Right atrium auricular region (tissue), 2 donors: ENCODE results near the gene CLIC5. TPM values are rescaled to one million over a fixed set of nuclear protein-coding genes. Genes with fewer than 3 reads are reported as not detected.

Experiments used
- DNase-seq: peaks from one replicate; pipeline ENCODE4 v3.0.0-alpha.2; 2019; ENCODE audit warnings: low spot score
- H3K27ac ChIP-seq, 2 donors: fragments of 200-600 bp; sonication (generic); 1 replicate in 1 of 2; 2 replicates in 1 of 2; pipeline ENCODE4 v1.5.1; 2016 to 2019
- H3K27me3 ChIP-seq, 2 donors: fragments of 200-600 bp; sonication (generic); one replicate each; pipeline versions ENCODE4 v1.5.1 to v1.6.0; 2017 to 2019
- H3K36me3 ChIP-seq: fragments of 200-600 bp; sonication (generic); one replicate; pipeline ENCODE4 v1.5.1; 2016
- H3K4me1 ChIP-seq, 2 donors: fragments of 200-600 bp; sonication (generic); one replicate each; pipeline versions ENCODE4 v1.5.1 to v1.6.0; 2017 to 2019
- H3K4me3 ChIP-seq, 2 donors: fragments of 200-600 bp; sonication (generic); 1 replicate in 1 of 2; 2 replicates in 1 of 2; pipeline ENCODE4 v1.5.1; 2017 to 2019; ENCODE audit warnings: mild to moderate bottlenecking in 1 of 2, moderate library complexity in 1 of 2
- H3K9me3 ChIP-seq, 2 donors: fragments of 200-600 bp; sonication (generic); one replicate each; pipeline ENCODE4 v1.5.1; 2019
- CTCF ChIP-seq, 2 donors: fragments of 200-600 bp; sonication (generic); IDR thresholded peaks; one replicate each; pipeline ENCODE4 v1.5.1; 2019; ENCODE audit warnings: antibody characterized with exemption in 2 of 2
- total RNA-seq, 2 donors: library from RNA; depleted of rRNA; stranded (reverse); fragments of >200 nt; gene quantifications; one replicate each; pipeline ENCODE4 v1.1.0, GENCODE V29; 2016

The CLIC5 gene
- total RNA-seq, 2 donors from 2014 or later = 99.8 to 114 TPM

- Histone ChIP-seq H3K4me3 (no peak overlapping the region), H3K9me3 (no peaks in the 10 kb centered on the region), H3K36me3 (no peaks in the 10 kb centered on the region), H3K27ac (peak overlapping the region; percentile 75 to 89), H3K27me3 (no peaks in the 10 kb centered on the region), H3K4me1 (peaks cover 0 to 46% of the 10 kb centered on the region in 2 donors)
- no peak for TF ChIP-seq CTCF (IDR thresholded peaks at IDR 0.05)
- no peak for DNase-seq
These were observed 30.8 kb downstream of the CLIC5 start for GRCh38 chr6:45984788-45985425.

- peak overlapping the region; percentile 75 to 89 for H3K27ac ChIP-seq
- no peak overlapping the region for H3K4me3 ChIP-seq
- no peaks in the 10 kb centered on the region for H3K9me3 ChIP-seq
- no peaks in the 10 kb centered on the region for H3K36me3 ChIP-seq
- no peak for TF ChIP-seq CTCF (IDR thresholded peaks at IDR 0.05)
- peaks cover 0 to 41% of the 10 kb centered on the region in 2 donors for H3K4me1 ChIP-seq
- no peak for DNase-seq
- H3K27me3 ChIP-seq = no peaks in the 10 kb centered on the region
These were observed 31.3 kb downstream of the CLIC5 start for GRCh38 chr6:45984347-45984746.

- H3K4me1 ChIP-seq = peaks cover 0 to 28% of the 10 kb centered on the region in 2 donors
- peak overlapping the region in 1 of 2 donors; percentile 5 for H3K27ac ChIP-seq
These were observed 32.6 kb downstream of the CLIC5 start for GRCh38 chr6:45983062-45983461.

GRCh38 chr6:45982280-45983036, 33.2 kb downstream of the CLIC5 start:
- no peak for TF ChIP-seq CTCF (IDR thresholded peaks at IDR 0.05)
- Histone ChIP-seq H3K4me3 (no peak overlapping the region), H3K9me3 (no peaks in the 10 kb centered on the region), H3K36me3 (no peaks in the 10 kb centered on the region), H3K27me3 (no peaks in the 10 kb centered on the region), H3K4me1 (peaks cover 0 to 22% of the 10 kb centered on the region in 2 donors), H3K27ac (peak overlapping the region in 1 of 2 donors; percentile 5)
- DNase-seq = no peak

More at GRCh38 chr6:45983062-45983461, 32.6 kb downstream of the CLIC5 start:
- Histone ChIP-seq H3K27me3 (no peaks in the 10 kb centered on the region), H3K9me3 (no peaks in the 10 kb centered on the region), H3K36me3 (no peaks in the 10 kb centered on the region), H3K4me3 (no peak overlapping the region)
- TF ChIP-seq CTCF (IDR thresholded peaks at IDR 0.05) = no peak
- DNase-seq = no peak

GRCh38 chr6:45981046-45981445, 34.6 kb downstream of the CLIC5 start:
- Histone ChIP-seq H3K4me3 (no peak overlapping the region), H3K4me1 (peaks cover 0 to 10% of the 10 kb centered on the region in 2 donors), H3K27me3 (no peaks in the 10 kb centered on the region), H3K9me3 (no peaks in the 10 kb centered on the region), H3K27ac (no peak overlapping the region), H3K36me3 (no peaks in the 10 kb centered on the region)
- no peak for TF ChIP-seq CTCF (IDR thresholded peaks at IDR 0.05)
- no peak for DNase-seq
